ENCODE data around the gene USP4.

- TF ChIP-seq CTCF (IDR thresholded peaks at IDR 0.05; ENCODE audit: low read length) (no peak), EZH2 (IDR thresholded peaks at IDR 0.05; ENCODE audit: borderline replicate concordance, low read length) (no peak)
These were observed 47.9 kb upstream of the USP4 start for GRCh38 chr3:49387721-49388120.
